MCF 10A (cell line): ENCODE data around the gene EIPR1. TPM values are rescaled to one million over a fixed set of nuclear protein-coding genes. Genes with fewer than 3 reads are reported as not detected.

ENCODE experiments used
- BruUV-seq: library from RNA; stranded (reverse); fragments of 400-500 nt; replicated peaks from 2 replicates; lab custom pipeline; 2021; lab: Mats Ljungman, UMichigan
- CTCF ChIA-PET: fragments of 300-600 bp; sonication (Branson Sonifier 250); formaldehyde crosslinking; extraction: SDS; loops from one replicate; lab custom pipeline; 2021; ENCODE audit warnings: antibody characterized with exemption, inconsistent platforms; lab: Yijun Ruan, JAX
- POLR2A ChIA-PET: fragments of 300-600, 350-650 bp; sonication (Branson Sonifier 250); formaldehyde crosslinking; extraction: SDS; loops from one replicate; lab custom pipeline; 2020; ENCODE audit warnings: antibody characterized with exemption, inconsistent platforms; lab: Yijun Ruan, JAX
- DNase-seq: peaks from one replicate; pipeline ENCODE4 v3.0.0-alpha.2; 2018; ENCODE audit not compliant: unreplicated experiment
- H3K27ac Mint-ChIP-seq: one replicate; pipeline ENCODE4 v1.8.0; 2022; ENCODE audit warnings: mild to moderate bottlenecking, low read depth, mixed read lengths; ENCODE audit not compliant: unreplicated experiment
- H3K27me3 Mint-ChIP-seq: one replicate; pipeline ENCODE4 v1.8.0; 2022; ENCODE audit warnings: mixed read lengths; ENCODE audit not compliant: insufficient read depth, unreplicated experiment
- H3K36me3 Mint-ChIP-seq: one replicate; pipeline ENCODE4 v1.8.0; 2022; ENCODE audit warnings: mild to moderate bottlenecking, moderate library complexity, mixed read lengths; ENCODE audit not compliant: insufficient read depth, unreplicated experiment
- H3K4me1 Mint-ChIP-seq: one replicate; pipeline ENCODE4 v1.8.0; 2022; ENCODE audit warnings: mixed read lengths; ENCODE audit not compliant: insufficient read depth, unreplicated experiment
- H3K4me3 Mint-ChIP-seq: one replicate; pipeline ENCODE4 v1.8.0; 2022; ENCODE audit warnings: mild to moderate bottlenecking, moderate library complexity, mixed read lengths; ENCODE audit not compliant: unreplicated experiment
- H3K9me3 Mint-ChIP-seq: one replicate; pipeline ENCODE4 v1.8.0; 2022; ENCODE audit warnings: mixed read lengths; ENCODE audit not compliant: unreplicated experiment
- intact Hi-C: fragments of 100-400 bp; cut with micrococcal nuclease; formaldehyde crosslinking; loops from 2 replicates; pipeline ENCODE4 v1.14.1; 2022
- total RNA-seq: library from RNA; stranded (reverse); gene quantifications from 2 replicates; pipeline ENCODE4 v1.2.3, GENCODE V29; 2022
- TF ChIP-seq, protein P1 (sequence below): fragments of 200-600 bp; IDR thresholded peaks from one replicate; pipeline ENCODE4 v1.8.0; 2022; ENCODE audit warnings: antibody characterized with exemption, mild to moderate bottlenecking; ENCODE audit not compliant: unreplicated experiment

Gene EIPR1
- total RNA-seq, 1 experiment from 2014 or later: 49.0 TPM

- TF ChIP-seq, protein P1, sequence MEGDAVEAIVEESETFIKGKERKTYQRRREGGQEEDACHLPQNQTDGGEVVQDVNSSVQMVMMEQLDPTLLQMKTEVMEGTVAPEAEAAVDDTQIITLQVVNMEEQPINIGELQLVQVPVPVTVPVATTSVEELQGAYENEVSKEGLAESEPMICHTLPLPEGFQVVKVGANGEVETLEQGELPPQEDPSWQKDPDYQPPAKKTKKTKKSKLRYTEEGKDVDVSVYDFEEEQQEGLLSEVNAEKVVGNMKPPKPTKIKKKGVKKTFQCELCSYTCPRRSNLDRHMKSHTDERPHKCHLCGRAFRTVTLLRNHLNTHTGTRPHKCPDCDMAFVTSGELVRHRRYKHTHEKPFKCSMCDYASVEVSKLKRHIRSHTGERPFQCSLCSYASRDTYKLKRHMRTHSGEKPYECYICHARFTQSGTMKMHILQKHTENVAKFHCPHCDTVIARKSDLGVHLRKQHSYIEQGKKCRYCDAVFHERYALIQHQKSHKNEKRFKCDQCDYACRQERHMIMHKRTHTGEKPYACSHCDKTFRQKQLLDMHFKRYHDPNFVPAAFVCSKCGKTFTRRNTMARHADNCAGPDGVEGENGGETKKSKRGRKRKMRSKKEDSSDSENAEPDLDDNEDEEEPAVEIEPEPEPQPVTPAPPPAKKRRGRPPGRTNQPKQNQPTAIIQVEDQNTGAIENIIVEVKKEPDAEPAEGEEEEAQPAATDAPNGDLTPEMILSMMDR: no peak
- peaks cover 66% of the 10 kb centered on the region for H3K36me3 Mint-ChIP-seq
- H3K9me3 Mint-ChIP-seq: no peaks in the 10 kb centered on the region
- no peak overlapping the region for H3K4me3 Mint-ChIP-seq
- intact Hi-C loops: loop anchor here (1.0 to 5.0 kb wide), 2 partner anchors 38 to 228 kb away; no protein-coding TSS in a partner anchor
- no peak for DNase-seq
- ChIA-PET CTCF (interaction anchor here (0.6 to 5.4 kb wide), 39 partner anchors 10 to 1194 kb away, joined by 3 to 54 read pairs (median 5); partner anchors contain the start of gene TRAPPC12), POLR2A (interaction anchor here (0.8 kb wide), 1 partner anchor 46 kb away, joined by 3 read pairs; no protein-coding TSS in a partner anchor)
- H3K27ac Mint-ChIP-seq: no peak overlapping the region
- H3K27me3 Mint-ChIP-seq: no peaks in the 10 kb centered on the region
- BruUV-seq: no TSS peak
- H3K4me1 Mint-ChIP-seq: peaks cover 6% of the 10 kb centered on the region
Observed at GRCh38 chr2:3424171-3424795, 46.7 kb upstream of the EIPR1 start.

- intact Hi-C loops: loop anchor here (1.0 to 5.0 kb wide), 2 partner anchors 39 to 229 kb away; no protein-coding TSS in a partner anchor
- BruUV-seq: no TSS peak
- Mint-ChIP-seq H3K27me3 (no peaks in the 10 kb centered on the region), H3K4me3 (no peak overlapping the region), H3K9me3 (no peaks in the 10 kb centered on the region), H3K27ac (no peak overlapping the region), H3K36me3 (peaks cover 61% of the 10 kb centered on the region), H3K4me1 (peaks cover 6% of the 10 kb centered on the region)
- TF ChIP-seq, protein P1: peak; percentile 91
- DNase-seq: peak; percentile 64
- POLR2A ChIA-PET: interaction anchor here (0.8 kb wide), 2 partner anchors 39 to 47 kb away, joined by 3 read pairs; no protein-coding TSS in a partner anchor
- CTCF ChIA-PET: interaction anchor here (0.6 to 5.4 kb wide), 39 partner anchors 10 to 1193 kb away, joined by 3 to 54 read pairs (median 5); partner anchors contain the start of gene TRAPPC12
Observed at GRCh38 chr2:3423492-3424170, 46.0 kb upstream of the EIPR1 start.

GRCh38 chr2:3422161-3422779, 44.7 kb upstream of the EIPR1 start:
- intact Hi-C loops: loop anchor here (5.0 kb wide), 1 partner anchor 230 kb away; no protein-coding TSS in a partner anchor
- BruUV-seq: no TSS peak
- ChIA-PET CTCF (interaction anchor here (0.6 to 5.4 kb wide), 14 partner anchors 9 to 450 kb away, joined by 3 to 54 read pairs (median 9); no protein-coding TSS in a partner anchor), POLR2A (interaction anchor here (0.8 kb wide), 1 partner anchor 40 kb away, joined by 3 read pairs; no protein-coding TSS in a partner anchor)
- no peaks in the 10 kb centered on the region for H3K27me3 Mint-ChIP-seq
- H3K9me3 Mint-ChIP-seq: no peaks in the 10 kb centered on the region
- no peak for DNase-seq
- TF ChIP-seq, protein P1: no peak
- no peak overlapping the region for H3K4me3 Mint-ChIP-seq
- no peak overlapping the region for H3K27ac Mint-ChIP-seq
- peaks cover 6% of the 10 kb centered on the region for H3K4me1 Mint-ChIP-seq
- peaks cover 57% of the 10 kb centered on the region for H3K36me3 Mint-ChIP-seq
